Keratinocyte (primary cell): ENCODE data around the gene WDR93. TPM values are rescaled to one million over a fixed set of nuclear protein-coding genes. Genes with fewer than 3 reads are reported as not detected.

Experiments used
- DNase-seq: peaks from one replicate; pipeline ENCODE4 v3.0.0-alpha.2; 2011; ENCODE audit warnings: low read depth, missing footprints, low spot score
- FAIRE-seq: peaks from 2 replicates; lab custom pipeline; 2011; peaks lifted over from hg19 to GRCh38; lab: Jason Lieb, UNC
- H2AFZ ChIP-seq: 2 replicates; pipeline ENCODE4 v1.6.0; 2012; ENCODE audit warnings: low read length, control low read depth, inconsistent platforms; ENCODE audit not compliant: control insufficient read depth
- H3K27ac ChIP-seq: 2 replicates; pipeline ENCODE4 v1.5.1; 2011; ENCODE audit warnings: low read length; ENCODE audit not compliant: control insufficient read depth, insufficient read depth
- H3K27me3 ChIP-seq: 3 replicates; pipeline ENCODE4 v1.6.0; 2011; ENCODE audit warnings: low read length; ENCODE audit not compliant: control insufficient read depth, insufficient read depth; ENCODE audit errors: extremely low read depth
- H3K36me3 ChIP-seq, 2 experiments: 2 replicates in 1 of 2; 3 replicates in 1 of 2; pipeline ENCODE4 v1.5.1; 2011; ENCODE audit warnings: low read length in 2 of 2, mild to moderate bottlenecking in 1 of 2; ENCODE audit not compliant: control insufficient read depth in 2 of 2, insufficient read depth in 2 of 2; ENCODE audit errors: extremely low read depth in 1 of 2
- H3K4me1 ChIP-seq: 3 replicates; pipeline ENCODE4 v1.5.1; 2011; ENCODE audit warnings: low read length; ENCODE audit not compliant: control insufficient read depth, insufficient read depth; ENCODE audit errors: extremely low read depth
- H3K4me2 ChIP-seq: 3 replicates; pipeline ENCODE4 v1.6.0; 2011; ENCODE audit warnings: low read depth, low read length; ENCODE audit not compliant: control insufficient read depth, insufficient read depth; ENCODE audit errors: extremely low read depth
- H3K4me3 ChIP-seq, 3 experiments: fragments of 200-600 bp in 1 of 3; sonication (generic) in 1 of 3; 2 replicates in 2 of 3; 3 replicates in 1 of 3; pipeline ENCODE4 v1.5.1; 2011 to 2016; ENCODE audit warnings: low read length in 3 of 3, mild to moderate bottlenecking in 3 of 3, control low read depth in 2 of 3, inconsistent platforms in 1 of 3, low read depth in 1 of 3, mixed read lengths in 1 of 3, mixed run types in 1 of 3, moderate library complexity in 1 of 3; ENCODE audit not compliant: control insufficient read depth in 2 of 3, insufficient read depth in 2 of 3; ENCODE audit errors: extremely low read depth in 1 of 3
- H3K79me2 ChIP-seq: 2 replicates; pipeline ENCODE4 v1.6.0; 2012; ENCODE audit warnings: low read length; ENCODE audit not compliant: control insufficient read depth, insufficient read depth
- H3K9ac ChIP-seq: 3 replicates; pipeline ENCODE4 v1.6.0; 2011; ENCODE audit warnings: low read length; ENCODE audit not compliant: control insufficient read depth, insufficient read depth; ENCODE audit errors: extremely low read depth
- H3K9me1 ChIP-seq: 3 replicates; pipeline ENCODE4 v1.6.0; 2011; ENCODE audit warnings: low read length; ENCODE audit not compliant: control insufficient read depth, insufficient read depth; ENCODE audit errors: extremely low read depth
- H3K9me3 ChIP-seq: 2 replicates; pipeline ENCODE4 v1.5.1; 2012; ENCODE audit warnings: low read depth, low read length; ENCODE audit not compliant: control insufficient read depth
- H4K20me1 ChIP-seq: 3 replicates; pipeline ENCODE4 v1.6.0; 2011; ENCODE audit warnings: low read length; ENCODE audit not compliant: control insufficient read depth, insufficient read depth; ENCODE audit errors: extremely low read depth
- CTCF ChIP-seq, 3 experiments: IDR thresholded peaks in 1 of 3; conservative IDR thresholded peaks in 1 of 3; optimal IDR thresholded peaks in 1 of 3; 2 replicates in 2 of 3; 3 replicates in 1 of 3; pipeline versions ENCODE3 to v1.5.1; 2011; ENCODE audit warnings: low read length in 3 of 3, mild to moderate bottlenecking in 3 of 3, moderate library complexity in 2 of 3, control low read depth in 1 of 3, inconsistent platforms in 1 of 3; ENCODE audit not compliant: insufficient read depth in 2 of 3; ENCODE audit errors: extremely low read depth in 1 of 3
- EZH2 ChIP-seq: IDR thresholded peaks from one replicate; pipeline ENCODE4 v1.6.1; 2012; ENCODE audit warnings: inconsistent platforms, mild to moderate bottlenecking, low read length, moderate library complexity
- dilution Hi-C: fragments of 300-500 bp; cut with MboI; formaldehyde crosslinking; loops from one replicate; pipeline ENCODE4 v1.7.0; 2020; ENCODE audit warnings: low sequenced_read_pairs; ENCODE audit not compliant: extremely low pct_ligation_motif_present
- polyA plus RNA-seq, 5 experiments: library from polyadenylated mRNA; depleted of rRNA in 3 of 5; stranded (reverse) in 3 of 5; stranded (forward) in 1 of 5; unstranded in 1 of 5; fragments of >200 nt; gene quantifications; 1 replicate in 1 of 5; 2 replicates in 3 of 5; 3 replicates in 1 of 5; pipeline versions ENCODE4 v1.2.1 to v1.2.3, GENCODE V29; 2011 to 2012; ENCODE audit warnings: missing spikeins in 2 of 5, low read depth in 1 of 5, low replicate concordance in 1 of 5

WDR93 gene
- polyA plus RNA-seq, 1 donor (not counting 4 experiments of a cell fraction or from before 2014, with no cell fraction given), result 0.05 TPM

GRCh38 chr15:89656116-89656815, 34.3 kb upstream of the WDR93 start:
- Histone ChIP-seq H3K4me1 (peaks cover 3% of the 10 kb centered on the region), H2AFZ (no peak overlapping the region), H3K27me3 (peaks cover 6% of the 10 kb centered on the region), H4K20me1 (no peaks in the 10 kb centered on the region), H3K9ac (no peak overlapping the region), H3K79me2 (no peaks in the 10 kb centered on the region), H3K27ac (no peak overlapping the region), H3K9me3 (no peaks in the 10 kb centered on the region), H3K9me1 (no peaks in the 10 kb centered on the region), H3K4me2 (no peak overlapping the region), H3K4me3 (no peak overlapping the region), H3K36me3 (no peaks in the 10 kb centered on the region)
- TF ChIP-seq CTCF (optimal IDR thresholded peaks at IDR 0.05 in 1 of 3, IDR thresholded peaks at IDR 0.05 in 1 of 3, conservative IDR thresholded peaks at IDR 0.05 in 1 of 3; ENCODE audit: extremely low read depth in 1 of 3, insufficient read depth in 2 of 3, low read length in 3 of 3) (no peak), EZH2 (no peak)
- FAIRE-seq (peak; percentile 72), DNase-seq (no peak)
- dilution Hi-C loops, result no loop called here

GRCh38 chr15:89657686-89658200, 32.9 kb upstream of the WDR93 start:
- H3K36me3 ChIP-seq, result no peaks in the 10 kb centered on the region
- TF ChIP-seq EZH2 (no peak), CTCF (optimal IDR thresholded peaks at IDR 0.05 in 1 of 3, IDR thresholded peaks at IDR 0.05 in 1 of 3, conservative IDR thresholded peaks at IDR 0.05 in 1 of 3; ENCODE audit: extremely low read depth in 1 of 3, insufficient read depth in 2 of 3, low read length in 3 of 3) (no peak)
- H3K9ac ChIP-seq, result no peak overlapping the region
- peaks cover 7% of the 10 kb centered on the region for H3K4me1 ChIP-seq
- H3K4me2 ChIP-seq, result no peak overlapping the region
- H3K27me3 ChIP-seq, result peaks cover 6% of the 10 kb centered on the region
- no peak overlapping the region for H2AFZ ChIP-seq
- H3K9me1 ChIP-seq, result no peaks in the 10 kb centered on the region
- no peaks in the 10 kb centered on the region for H3K79me2 ChIP-seq
- DNase-seq (no peak), FAIRE-seq (no peak)
- no peak overlapping the region for H3K27ac ChIP-seq
- H3K9me3 ChIP-seq, result no peaks in the 10 kb centered on the region
- dilution Hi-C loops, result no loop called here
- no peaks in the 10 kb centered on the region for H4K20me1 ChIP-seq
- no peak overlapping the region for H3K4me3 ChIP-seq
